Measurements from ENCODE around the gene C1orf167.

The C1orf167 gene

DNA sequence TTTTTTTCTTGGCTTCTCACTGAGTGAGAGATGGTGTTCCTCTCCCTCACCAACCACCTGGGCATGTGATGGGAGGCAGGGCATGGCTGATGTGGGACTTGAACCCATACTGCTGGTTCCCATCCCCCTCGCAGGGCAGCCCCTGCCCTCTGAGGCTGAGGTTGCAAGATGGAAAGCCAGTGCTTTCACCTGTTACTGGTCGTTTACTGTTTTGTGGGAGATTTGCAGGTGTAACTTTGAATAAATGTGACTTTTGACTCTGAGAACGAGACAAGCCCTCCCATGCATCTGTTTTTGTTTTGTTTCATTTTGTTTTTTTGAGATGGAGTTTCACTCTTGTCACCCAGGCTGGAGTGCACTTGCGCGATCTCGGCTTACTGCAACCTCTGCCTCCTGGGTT, 21.6 kb downstream of the C1orf167 start:
- H3K9me3 ChIP-seq (ENCODE audit: insufficient read depth, low read length), result no peaks in the 10 kb centered on the region
- no peak overlapping the region for H3K9ac ChIP-seq (ENCODE audit: low read length)
- H3K27ac ChIP-seq (ENCODE audit: low read length), result no peak overlapping the region
- H3K4me2 ChIP-seq (ENCODE audit: low read length), result no peak overlapping the region
- H2AFZ ChIP-seq (ENCODE audit: low read depth, low read length), result no peak overlapping the region
- no peaks in the 10 kb centered on the region for H4K20me1 ChIP-seq (ENCODE audit: insufficient read depth, low read length)
- no peaks in the 10 kb centered on the region for H3K36me3 ChIP-seq (replicated peaks; ENCODE audit: low read depth, low read length)
- H3K4me3 ChIP-seq (ENCODE audit: low read length), result no peak overlapping the region
- H3K4me1 ChIP-seq (ENCODE audit: low read length), result peaks cover 3% of the 10 kb centered on the region; the same call in 1 of the 2 replicates
- no peaks in the 10 kb centered on the region for H3K79me2 ChIP-seq (ENCODE audit: low read length)
- TF ChIP-seq CTCF (IDR thresholded peaks at IDR 0.05; ENCODE audit: low read depth, low read length) (no peak), EZH2phosphoT487 (IDR thresholded peaks at IDR 0.05; ENCODE audit: low read depth) (no peak)
- H3K27me3 ChIP-seq (ENCODE audit: low read depth, low read length), result no peaks in the 10 kb centered on the region

DNA sequence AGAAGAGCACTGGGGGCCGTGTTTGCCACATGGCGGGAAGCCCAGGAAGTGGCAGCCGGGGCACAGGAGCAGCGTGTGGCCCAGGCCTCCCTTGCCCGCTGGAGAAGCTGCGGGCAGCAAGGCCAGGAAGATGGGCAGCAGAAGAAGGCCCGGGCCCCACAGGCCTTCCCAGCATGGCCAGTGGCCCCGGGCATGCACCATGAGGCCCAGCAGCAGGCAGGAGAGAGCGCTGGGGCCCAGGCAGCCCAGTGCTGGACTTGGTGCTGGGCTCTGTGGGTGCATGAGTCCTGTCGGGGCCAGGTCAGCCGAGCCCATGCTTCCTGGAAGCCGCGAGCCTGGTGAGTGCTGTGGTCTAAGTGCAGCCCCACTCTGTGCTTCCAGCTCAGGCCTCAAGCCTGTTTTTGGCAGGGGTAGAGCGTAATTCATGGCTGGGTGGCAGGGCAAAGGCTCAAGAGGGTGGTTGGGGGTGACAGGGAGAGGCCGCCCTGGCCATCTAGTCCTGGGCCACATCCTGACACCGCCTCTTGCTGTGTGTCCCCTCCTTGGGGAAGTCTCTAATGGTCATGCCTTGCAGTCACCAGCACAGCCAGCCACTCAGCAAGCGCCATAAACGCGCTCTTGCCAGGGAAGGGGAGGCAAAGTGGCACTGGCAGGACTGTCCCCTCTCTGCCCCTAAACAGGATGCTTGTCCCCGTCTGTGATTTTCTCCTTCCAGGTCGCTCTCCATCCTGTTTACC, 22.4 kb downstream of the C1orf167 start:
- H4K20me1 ChIP-seq (ENCODE audit: insufficient read depth, low read length), result no peaks in the 10 kb centered on the region
- H3K4me1 ChIP-seq (ENCODE audit: low read length), result peaks cover 3% of the 10 kb centered on the region; the same call in 1 of the 2 replicates
- H3K27ac ChIP-seq (ENCODE audit: low read length), result no peak overlapping the region
- no peak for TF ChIP-seq EZH2phosphoT487 (IDR thresholded peaks at IDR 0.05; ENCODE audit: low read depth)
- TF ChIP-seq CTCF (IDR thresholded peaks at IDR 0.05; ENCODE audit: low read depth, low read length), result no peak
- no peak overlapping the region for H3K4me3 ChIP-seq (ENCODE audit: low read length)
- no peak overlapping the region for H2AFZ ChIP-seq (ENCODE audit: low read depth, low read length)
- no peaks in the 10 kb centered on the region for H3K27me3 ChIP-seq (ENCODE audit: low read depth, low read length)
- H3K79me2 ChIP-seq (ENCODE audit: low read length), result no peaks in the 10 kb centered on the region
- no peak overlapping the region for H3K9ac ChIP-seq (ENCODE audit: low read length)
- no peaks in the 10 kb centered on the region for H3K9me3 ChIP-seq (ENCODE audit: insufficient read depth, low read length)
- no peaks in the 10 kb centered on the region for H3K36me3 ChIP-seq (replicated peaks; ENCODE audit: low read depth, low read length)
- peak overlapping the region; percentile 48 for H3K4me2 ChIP-seq (ENCODE audit: low read length)

DNA sequence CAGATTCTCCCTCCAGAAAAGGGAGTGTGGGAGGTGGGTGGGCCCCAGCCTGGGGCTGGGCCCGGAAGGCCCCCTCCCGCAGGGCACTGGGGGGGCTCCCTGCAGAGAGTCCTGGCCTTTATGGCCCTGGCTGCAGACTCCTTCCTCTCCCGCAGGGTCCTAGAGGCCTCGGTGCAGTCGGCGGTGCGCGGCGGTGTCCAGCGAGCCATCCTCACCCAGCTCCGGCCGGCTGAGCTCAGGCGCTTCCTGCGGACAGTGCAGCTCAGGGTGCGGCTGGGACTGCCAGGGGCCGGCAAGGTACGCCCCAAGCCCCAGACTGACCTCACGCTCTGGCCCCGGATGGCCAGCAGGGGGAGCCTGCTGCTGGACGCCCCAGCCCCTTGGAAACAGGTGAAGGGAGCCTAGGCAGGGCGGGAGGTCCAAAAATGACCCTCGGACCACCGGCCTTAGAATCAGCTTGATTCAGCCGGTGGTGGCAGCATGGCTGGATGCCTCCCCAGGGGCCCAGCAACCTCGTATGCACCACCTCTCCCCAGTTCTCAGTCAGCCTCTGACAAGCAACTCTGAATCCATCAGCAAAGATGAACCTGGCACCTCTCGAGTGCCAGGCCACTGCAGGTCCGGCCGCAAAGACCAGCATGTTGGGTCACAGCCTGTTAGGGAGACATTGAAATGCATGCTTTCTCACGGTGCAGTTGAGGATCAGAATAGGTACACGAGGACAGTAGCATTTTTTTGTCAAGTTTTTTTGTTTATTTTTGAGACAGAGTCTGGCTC, 23.2 kb downstream of the C1orf167 start:
- Histone ChIP-seq H3K9me3 (ENCODE audit: insufficient read depth, low read length) (no peaks in the 10 kb centered on the region), H3K4me1 (ENCODE audit: low read length) (peaks cover 3% of the 10 kb centered on the region; the same call in 1 of the 2 replicates), H2AFZ (ENCODE audit: low read depth, low read length) (no peak overlapping the region), H3K27me3 (ENCODE audit: low read depth, low read length) (no peaks in the 10 kb centered on the region), H4K20me1 (ENCODE audit: insufficient read depth, low read length) (no peaks in the 10 kb centered on the region), H3K36me3 (replicated peaks; ENCODE audit: low read depth, low read length) (no peaks in the 10 kb centered on the region), H3K79me2 (ENCODE audit: low read length) (no peaks in the 10 kb centered on the region), H3K4me2 (ENCODE audit: low read length) (peak overlapping the region; percentile 48), H3K4me3 (ENCODE audit: low read length) (0 out of 2 replicates have a peak overlapping the region, but pooled peaks have one; percentile 31), H3K9ac (ENCODE audit: low read length) (no peak overlapping the region), H3K27ac (ENCODE audit: low read length) (no peak overlapping the region)
- no peak for TF ChIP-seq EZH2phosphoT487 (IDR thresholded peaks at IDR 0.05; ENCODE audit: low read depth)
- TF ChIP-seq CTCF (IDR thresholded peaks at IDR 0.05; ENCODE audit: low read depth, low read length), result peak; percentile 62

DNA sequence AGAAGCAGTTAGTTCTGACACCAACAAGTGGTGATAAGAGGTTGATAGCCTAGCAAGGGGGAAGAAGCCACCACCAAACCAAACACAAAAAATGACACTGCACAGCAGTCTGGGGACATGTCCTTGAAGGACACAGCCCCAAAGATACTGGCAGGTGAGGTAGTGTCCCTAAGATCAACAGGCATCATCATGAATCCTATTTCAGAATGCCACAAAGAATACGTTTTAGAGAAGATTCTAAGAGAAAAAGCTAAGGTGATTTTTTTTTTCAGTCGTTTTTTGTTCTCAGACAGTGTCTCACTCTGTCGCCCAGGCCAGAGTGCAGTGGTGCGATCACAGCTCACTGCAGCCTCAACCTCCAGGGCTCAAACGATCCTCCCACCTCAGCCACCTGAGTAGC, 24.2 kb downstream of the C1orf167 start:
- H3K27me3 ChIP-seq (ENCODE audit: low read depth, low read length), result no peaks in the 10 kb centered on the region
- peaks cover 11% of the 10 kb centered on the region for H3K4me1 ChIP-seq (ENCODE audit: low read length)
- no peak overlapping the region for H3K4me2 ChIP-seq (ENCODE audit: low read length)
- no peaks in the 10 kb centered on the region for H3K79me2 ChIP-seq (ENCODE audit: low read length)
- no peaks in the 10 kb centered on the region for H3K36me3 ChIP-seq (replicated peaks; ENCODE audit: low read depth, low read length)
- H3K27ac ChIP-seq (ENCODE audit: low read length), result no peak overlapping the region
- H3K4me3 ChIP-seq (ENCODE audit: low read length), result no peak overlapping the region
- H2AFZ ChIP-seq (ENCODE audit: low read depth, low read length), result no peak overlapping the region
- TF ChIP-seq EZH2phosphoT487 (IDR thresholded peaks at IDR 0.05; ENCODE audit: low read depth) (no peak), CTCF (IDR thresholded peaks at IDR 0.05; ENCODE audit: low read depth, low read length) (no peak)
- H3K9me3 ChIP-seq (ENCODE audit: insufficient read depth, low read length), result no peaks in the 10 kb centered on the region
- no peak overlapping the region for H3K9ac ChIP-seq (ENCODE audit: low read length)
- no peaks in the 10 kb centered on the region for H4K20me1 ChIP-seq (ENCODE audit: insufficient read depth, low read length)

Data from OCI-LY3 (cell line).